ENCODE results near the gene FANCE.
"Not testable (repeated sequence)": the region's sequence is repeated elsewhere in the genome, so short reads cannot be mapped to it uniquely, and the experiment has no call there.

FANCE gene

DNA sequence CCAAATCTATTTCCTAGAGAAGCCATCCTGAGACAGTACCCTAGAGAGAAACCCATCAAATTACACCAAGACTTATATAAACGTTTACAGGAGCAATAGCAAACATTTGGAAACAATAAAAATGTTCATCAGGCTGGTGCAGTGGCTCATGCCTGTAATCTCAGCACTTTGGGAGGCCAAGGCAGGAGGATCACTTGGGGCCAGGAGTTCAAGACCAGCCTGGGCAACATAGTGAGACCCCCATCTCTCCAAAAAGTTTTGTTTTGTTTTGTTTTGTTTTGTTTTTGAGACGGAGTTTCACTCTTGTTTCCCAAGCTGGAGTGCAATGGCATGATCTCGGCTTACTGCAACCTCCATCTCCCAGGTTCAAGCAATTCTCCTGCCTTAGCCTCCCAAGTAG, 19.4 kb upstream of the FANCE start:
- DNase-seq (ENCODE audit: low read depth): not testable (repeated sequence)

DNA sequence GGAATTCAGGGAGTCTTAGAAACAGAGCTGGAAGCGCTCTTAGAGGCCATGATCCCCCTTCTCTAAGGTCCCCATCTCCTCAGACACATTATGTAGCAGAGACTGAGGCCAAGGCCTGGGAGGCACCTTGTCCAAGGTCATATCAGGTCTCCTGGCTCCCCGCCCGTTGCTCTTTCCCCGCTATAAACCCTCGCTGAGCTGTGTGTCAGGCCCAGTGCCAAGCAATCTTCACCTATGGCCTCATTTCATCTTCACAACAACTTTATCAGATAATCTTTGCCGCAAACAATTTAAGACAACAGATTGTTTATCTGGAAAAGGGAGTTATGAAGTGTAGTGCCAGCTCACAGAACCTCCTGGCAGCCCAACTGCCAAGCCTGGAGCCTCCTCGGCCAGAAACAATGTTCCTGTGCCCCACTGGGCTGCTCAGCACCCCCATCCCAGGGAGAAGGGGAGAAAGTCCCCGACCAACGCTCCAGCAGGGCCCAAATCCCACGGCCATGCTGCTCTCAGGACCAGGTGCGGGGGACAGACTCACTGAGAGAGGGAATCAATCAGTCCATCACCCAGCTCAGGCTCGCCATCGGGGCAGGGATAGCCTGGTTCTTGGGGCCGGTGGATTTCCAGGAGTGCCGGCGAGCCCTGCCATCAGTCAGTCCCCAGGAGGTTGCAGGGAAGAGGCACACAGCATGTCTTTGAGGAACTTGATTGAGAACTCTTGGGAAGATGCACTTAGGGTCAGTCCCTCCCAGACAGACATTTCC, 16.9 kb upstream of the FANCE start:
- DNase-seq (ENCODE audit: low read depth): no peak

DNA sequence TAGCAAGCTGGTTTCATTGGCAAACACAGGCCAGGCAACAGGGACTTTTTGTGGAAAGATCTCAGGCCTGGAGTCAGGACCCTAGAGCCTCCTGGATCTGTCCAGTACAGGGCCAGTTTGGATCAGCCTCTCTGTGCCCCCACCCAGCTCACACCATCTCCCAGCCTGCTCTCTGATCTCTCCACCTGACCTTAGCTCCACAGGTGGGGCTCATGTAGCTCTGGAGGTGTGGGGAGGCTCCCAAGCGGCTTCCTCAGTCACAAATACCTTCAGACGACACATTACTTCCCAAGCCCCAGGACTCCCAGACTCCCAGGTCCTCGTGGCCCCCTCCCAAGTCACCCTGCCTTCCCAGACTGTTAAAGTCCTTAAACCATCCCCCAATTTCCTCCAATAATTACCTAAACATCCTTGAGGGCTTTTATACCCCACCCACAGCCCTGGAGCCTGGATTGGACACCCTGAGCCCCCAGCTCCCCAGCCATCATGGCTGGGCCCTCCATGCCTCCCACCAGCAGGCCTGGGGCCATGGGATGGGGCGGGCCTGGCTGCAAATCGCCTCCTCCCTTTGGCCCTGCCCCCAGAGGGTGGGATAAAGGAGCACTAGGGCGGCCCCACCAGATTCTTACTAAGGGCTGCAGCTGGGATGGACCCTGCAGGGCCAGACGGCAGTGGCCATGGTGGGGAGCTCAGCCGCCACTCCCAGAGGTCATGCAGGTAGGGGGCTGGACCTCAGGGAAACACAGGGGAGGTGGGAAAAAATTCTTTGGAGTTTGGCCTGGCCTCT, 15.9 kb upstream of the FANCE start:
- no peak for DNase-seq (ENCODE audit: low read depth)

DNA sequence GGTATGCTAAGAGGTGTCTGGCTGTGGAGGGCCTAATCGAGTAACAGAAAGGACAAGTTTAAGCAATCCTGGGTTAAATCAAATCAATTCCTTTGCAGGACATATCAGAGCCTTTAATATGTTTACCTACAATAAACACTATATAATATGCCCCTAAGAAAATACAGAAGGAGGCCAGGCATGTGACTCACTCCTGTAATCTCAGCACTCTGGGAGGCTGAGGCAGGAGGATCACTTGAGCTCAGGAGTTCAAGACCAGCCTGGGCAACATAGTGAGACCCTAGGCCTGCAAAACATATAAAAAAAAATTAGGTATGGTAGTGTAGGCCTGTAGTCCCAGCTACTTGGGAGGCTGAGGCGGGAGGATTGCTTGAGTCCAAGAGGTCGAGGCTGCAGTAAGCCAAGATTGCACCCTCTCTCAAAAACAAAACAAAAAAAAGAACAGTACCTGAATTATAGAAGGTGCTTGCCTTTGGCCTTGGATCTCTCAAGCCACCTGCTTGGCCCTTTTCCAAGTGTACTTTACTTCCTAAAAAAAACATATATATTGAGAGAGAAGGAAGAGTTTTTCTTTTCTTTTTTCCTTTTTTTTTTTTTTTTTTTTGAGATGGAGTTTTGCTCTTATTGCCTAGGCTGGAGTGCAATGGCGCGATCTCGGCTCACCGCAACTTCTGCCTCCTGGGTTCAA, 13.6 kb upstream of the FANCE start:
- DNase-seq (ENCODE audit: low read depth): not testable (repeated sequence)

DNA sequence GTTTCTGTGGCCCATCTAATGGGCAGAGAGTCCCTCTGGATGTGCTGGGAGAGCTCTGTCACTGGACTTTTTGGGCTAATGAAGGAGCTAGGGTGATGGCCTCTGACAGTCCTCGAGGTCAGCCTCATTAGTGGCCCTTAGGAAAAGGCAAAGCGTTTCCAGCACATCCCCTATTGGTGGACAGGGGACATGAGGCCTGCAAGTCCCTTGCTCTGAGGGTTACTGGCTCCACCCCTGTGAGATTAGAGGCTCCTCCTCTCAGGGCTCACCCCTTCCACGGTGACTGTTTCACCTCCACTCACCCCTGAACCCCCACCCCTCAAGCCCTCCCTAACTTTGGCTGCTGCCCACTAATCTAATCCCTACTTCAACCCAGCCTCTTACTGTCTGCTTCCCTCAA, 12.8 kb upstream of the FANCE start:
- no peak for DNase-seq (ENCODE audit: low read depth)

DNA sequence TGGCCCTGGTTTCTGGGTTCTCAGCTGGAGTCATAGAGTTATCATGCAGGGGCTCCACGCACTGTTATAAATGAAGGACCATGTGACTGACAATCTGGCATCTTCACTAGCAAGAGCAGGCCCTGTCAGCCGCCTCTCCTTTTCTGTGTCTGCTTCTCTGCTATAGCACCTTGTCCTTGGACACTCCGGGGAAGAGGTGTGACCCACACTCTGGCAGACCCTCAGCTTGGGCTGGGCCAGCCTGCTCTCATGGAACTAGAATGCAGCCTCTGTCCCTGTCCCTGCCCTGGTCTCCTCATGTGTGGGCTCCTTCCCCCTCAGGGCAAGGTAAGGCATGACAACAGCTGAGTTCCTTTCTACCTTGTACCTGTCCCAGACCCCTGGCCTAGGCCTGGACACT, 10.9 kb upstream of the FANCE start:
- no peak for DNase-seq (ENCODE audit: low read depth)

DNA sequence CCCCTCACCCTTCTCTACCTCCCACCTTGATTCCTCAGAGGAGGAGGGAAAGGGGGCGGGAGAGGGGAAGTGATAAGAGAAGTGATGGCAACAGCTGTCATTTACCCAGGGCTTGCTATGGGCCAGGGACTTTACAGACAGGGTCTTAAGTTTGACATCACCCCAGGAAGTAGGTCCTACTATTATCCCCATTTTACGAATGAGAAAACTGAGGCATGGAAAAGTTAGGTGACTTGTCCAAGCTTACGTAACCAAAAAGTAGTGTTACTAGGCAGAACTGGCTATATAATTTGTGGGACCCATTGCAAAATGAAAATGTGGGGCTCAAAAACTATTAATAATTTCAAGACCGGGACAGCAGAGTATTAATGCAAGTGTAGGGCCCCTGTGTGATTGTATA, 10.5 kb upstream of the FANCE start:
- no peak for DNase-seq (ENCODE audit: low read depth)

DNA sequence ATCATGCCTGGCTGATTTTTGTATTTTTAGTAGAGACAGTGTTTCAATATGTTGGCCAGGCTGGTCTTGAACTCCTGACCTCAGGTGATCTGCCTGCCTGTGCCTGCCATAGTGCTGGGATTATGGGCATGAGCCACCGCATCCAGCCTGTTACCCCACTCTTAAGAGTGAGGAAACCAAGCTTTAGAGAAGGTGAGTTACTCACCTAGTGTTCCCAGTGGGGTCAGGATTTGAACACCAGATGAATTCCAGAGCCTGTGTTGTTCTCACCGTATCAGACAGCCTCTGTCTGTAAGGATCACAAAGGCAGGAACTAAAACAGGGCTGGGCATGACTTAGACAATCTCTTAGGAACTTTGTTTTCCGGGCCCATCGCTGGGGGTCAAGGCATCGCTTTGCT, 9.4 kb upstream of the FANCE start:
- DNase-seq (ENCODE audit: low read depth): no peak

DNA sequence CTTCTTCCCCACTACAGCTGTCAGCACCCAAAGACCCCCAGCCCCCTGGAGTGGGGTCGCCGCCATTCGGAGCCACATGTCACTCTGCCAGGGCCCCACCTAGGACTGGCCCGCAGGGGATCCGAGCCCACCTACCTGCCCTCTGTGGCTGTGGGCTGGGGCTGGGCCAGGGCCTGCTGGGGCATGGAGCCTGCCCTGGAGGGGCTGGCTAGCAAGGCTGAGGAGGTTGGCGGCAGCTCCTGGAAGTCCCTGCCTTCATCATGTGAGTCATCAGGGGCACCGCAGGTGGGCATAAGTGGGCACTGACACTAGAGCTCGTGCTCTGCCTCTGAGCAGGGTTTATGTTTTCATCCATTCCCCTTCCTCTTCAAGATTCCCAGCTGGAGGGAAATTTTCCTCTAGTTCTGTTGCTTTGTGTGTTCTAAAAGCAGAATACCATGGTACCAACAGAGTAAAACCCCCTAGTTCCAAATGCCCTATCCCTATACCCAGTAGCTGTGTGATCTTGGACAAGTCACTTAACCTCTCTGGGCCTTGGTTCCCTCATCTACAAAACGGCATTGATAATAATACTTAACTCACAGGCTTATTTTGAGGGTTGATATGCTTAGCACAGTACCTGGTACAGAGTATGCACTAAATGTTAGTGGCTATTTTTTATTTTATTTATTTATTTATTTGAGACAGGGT, 8.7 kb upstream of the FANCE start:
- no peak for DNase-seq (ENCODE audit: low read depth)

DNA sequence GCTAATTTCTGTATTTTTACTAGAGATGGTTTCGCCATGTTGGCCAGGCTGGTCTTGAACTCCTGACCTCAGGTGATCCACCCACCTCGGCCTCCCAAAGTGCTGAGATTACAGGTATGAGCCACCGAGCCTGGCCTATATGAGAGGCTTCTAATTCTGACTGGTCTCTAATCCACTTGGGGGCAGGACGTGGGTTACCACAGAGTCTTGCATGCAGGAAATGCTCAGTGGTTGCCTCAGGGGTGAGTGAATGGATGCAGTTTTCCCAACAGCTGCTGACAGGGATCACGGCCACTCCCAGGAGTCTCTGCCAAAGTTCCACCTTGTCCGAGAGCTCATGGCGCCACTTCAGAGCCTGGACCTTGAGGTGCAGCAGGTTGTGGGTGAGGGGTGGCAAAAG, 6.4 kb upstream of the FANCE start:
- no peak for DNase-seq (ENCODE audit: low read depth)

DNA sequence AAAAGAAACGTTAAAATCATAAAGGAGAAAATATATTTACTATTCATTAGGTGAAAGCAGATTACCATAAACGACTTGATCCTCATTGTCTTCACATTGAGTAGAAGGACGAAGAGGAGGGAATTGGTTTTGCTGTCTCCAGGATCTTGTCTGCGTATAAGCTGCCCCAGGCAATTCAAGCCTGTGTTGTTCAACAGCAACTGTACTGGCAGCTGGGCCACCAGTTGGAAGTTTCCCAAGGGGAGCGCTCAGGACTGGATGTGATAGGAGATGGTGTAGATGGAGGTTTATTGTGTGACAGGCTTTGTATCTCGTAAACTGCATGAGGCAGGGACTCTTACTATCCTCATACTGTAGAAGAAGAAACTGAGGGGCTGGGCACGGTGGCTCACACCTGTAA, 3.9 kb upstream of the FANCE start:
- DNase-seq (ENCODE audit: low read depth): no peak

DNA sequence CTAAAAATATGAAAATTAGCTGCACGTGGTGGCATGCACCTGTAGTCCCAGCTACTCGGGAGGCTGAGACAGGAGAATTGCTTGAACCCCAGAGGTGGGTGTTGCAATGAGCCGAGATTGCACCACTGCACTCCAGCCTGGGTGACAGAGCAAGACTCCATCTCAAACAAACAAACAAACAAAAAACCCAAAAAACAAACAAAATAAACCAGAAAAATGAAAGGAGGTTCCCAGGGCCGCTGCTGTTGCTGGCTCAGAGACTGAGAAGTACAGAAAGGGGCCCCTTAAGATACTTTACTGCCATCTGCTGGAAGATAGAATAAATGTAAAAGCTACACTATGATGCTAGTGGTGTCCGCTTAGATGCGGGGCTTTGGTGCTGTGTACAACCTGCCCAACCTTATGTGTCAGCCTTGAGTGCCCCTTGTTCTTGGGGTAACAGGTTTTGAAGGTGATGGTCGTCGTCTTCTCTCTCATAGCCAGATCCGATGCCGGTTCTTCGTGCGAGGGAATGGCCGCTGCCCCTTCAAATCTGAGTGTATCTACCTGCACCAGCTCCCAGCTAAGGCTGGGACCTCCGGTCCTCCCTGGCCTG, 2.8 kb upstream of the FANCE start:
- DNase-seq (ENCODE audit: low read depth): no peak

DNA sequence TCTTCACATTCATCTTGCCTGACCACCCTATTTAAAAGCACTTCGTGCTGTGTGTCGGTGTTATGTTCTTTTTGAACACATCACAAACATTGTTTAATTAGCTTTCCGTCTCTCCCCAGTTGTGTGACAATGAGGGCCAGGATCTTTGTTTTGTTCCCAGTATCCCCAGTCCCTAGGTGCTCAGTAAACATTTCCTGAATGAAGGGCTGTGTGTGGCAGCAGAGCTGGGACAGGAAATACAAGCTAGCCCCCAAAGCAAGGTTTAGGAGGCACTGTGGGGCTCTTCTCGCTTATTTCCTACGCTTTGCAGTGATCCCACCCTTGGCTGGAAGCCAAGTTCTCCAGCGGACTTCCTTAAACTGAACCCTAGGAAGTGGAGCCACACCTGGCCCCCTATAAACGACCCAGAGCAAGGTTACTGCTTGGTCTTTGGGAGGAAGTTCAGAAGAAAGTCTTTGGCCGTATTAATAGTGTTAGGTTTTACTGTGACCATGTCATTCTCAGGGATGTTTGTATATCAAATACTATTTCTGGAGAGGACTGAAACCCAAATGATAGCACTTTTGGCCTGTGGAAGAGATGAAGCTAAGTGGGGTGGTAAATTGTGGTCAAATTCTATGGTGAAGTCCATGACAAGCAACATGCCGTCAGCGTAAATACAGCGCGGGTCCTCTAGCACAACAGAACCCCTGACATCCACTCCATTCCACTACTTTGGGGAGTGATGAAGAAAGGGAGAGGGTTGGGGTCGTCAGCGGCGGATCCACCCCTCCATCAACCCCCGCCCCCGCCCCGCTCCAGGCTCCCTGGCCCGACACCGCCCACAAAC, 570 bp upstream of the FANCE start:
- DNase-seq (ENCODE audit: low read depth): no peak

DNA sequence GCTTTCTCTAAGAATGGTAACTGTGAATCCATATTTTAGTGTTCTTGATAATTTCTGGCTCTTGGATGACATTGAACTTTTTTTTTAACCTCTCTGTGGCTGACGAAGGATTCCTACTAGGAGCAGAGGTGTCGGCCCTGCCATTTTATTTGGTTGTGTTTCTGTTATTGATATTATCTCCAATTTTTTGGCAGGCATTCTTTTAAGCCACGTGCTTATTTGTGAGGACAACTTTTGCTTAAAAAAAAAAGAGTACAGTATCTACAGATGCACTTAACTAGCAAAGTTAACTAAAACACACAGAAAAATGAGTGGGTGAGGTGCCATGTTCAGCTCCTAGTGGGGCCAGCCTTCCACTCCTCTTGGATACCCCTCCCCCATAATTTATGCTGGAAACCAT, 1.1 kb downstream of the FANCE start:
- DNase-seq (ENCODE audit: low read depth): no peak

DNA sequence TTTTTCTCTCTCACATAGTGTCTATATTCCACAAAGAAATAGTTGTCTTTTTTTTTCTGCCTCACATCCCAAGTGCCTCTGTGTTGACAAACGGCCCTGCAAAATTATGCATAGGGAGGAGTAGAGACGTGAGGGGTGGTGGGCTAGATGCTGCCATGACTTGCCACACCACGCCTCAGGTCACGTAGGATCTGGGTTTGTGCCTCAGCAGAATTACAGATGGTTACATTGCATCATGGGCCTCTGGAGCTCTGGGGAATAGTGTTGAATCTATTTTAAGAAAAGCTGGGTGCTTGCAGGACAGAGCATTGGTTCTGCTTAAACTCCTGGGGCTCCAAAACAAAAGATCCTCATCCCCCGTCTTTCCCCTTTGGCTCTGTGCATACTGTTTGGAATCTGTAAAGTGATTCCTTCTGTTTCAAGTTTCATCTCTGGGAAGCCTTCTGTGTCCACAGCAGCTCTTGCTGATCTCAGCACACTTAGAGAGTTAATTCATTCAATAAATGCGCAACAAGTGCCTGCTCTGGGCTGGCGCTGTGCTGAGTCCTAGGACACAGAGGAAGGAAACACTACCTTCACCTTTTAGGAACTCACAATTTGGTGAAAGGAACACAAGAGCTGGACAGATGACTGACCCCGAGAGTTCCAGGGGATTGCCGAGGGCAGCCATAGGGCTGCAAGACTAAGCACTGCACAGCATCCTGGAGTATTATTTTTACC, 2.4 kb downstream of the FANCE start:
- no peak for DNase-seq (ENCODE audit: low read depth)

DNA sequence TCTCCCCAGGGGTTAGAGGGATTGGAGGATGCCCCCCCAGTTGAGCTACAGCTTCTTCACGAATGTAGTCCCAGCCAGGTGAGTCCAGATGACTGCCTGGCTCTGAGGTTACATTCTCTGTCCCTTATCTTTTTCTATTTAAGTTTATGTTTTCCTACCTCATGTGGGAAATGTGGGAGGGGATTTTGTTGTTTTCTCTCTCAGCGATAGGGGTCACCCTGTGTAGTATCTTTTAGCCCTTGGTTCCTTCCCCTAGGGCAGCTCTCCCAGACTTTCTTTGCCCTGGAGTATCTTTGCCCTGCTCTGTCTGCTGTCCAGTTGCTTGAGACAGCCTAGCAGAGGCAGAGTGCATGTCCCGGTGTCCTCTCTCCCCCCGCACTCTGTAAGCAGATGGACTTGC, 5.8 kb downstream of the FANCE start:
- DNase-seq (ENCODE audit: low read depth): no peak

DNA sequence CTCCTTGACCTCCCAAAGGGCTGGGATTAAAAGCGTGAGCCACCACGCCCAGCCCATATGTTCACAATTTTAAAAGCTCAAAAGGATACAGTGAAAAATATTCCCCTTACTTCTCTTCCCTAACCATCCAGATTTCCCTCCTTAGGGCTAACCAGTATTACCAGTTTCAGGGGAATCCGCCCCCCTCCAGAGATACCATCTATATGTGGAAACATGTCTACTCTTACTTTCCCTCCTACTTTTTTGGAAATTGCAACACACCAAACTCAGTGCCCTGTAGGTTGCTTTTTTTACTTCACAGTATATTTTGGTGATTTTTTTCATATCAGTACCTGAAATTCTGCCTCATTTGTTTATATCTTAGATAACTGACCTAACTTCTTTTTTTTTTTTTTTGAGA, 9.1 kb downstream of the FANCE start:
- DNase-seq (ENCODE audit: low read depth): no peak

DNA sequence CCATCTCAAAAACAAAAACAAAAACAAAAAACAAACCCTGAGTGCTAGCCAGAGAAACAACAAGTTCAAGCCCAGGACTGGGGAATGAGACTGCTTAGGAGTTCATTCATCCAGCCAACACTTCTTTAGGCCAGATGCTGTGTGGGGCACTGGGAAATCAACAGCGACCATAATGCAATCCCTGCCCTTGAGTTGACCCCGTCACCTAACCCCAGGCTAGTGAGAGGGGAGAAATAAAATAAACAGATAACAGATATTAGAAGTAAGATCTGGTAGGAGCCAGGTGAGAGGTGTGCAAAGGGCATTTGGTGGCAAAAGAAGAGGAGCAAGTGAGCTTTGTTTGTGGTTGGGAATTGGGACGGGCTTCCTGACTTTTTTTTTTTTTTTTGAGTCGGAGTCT, 11.2 kb downstream of the FANCE start:
- no peak for DNase-seq (ENCODE audit: low read depth)

DNA sequence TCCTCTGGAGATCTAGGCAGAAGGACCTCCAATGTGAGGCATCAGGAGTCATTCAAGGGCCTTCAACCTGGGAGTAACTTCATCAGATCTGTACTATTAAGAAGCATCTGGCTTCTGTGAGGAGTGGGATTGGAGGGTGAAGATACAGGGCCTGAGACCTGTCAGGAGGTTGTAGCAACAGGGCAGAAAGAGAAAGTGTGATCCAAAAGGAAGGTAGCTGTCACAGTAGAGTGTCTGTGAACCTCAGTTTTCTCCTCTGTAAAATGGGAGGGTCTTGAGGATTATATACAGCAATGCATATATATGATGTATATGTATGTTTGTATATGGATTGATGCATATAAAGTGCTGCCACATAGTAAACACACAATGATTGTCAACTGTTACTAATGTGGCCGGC, 13.5 kb downstream of the FANCE start:
- no peak for DNase-seq (ENCODE audit: low read depth)

DNA sequence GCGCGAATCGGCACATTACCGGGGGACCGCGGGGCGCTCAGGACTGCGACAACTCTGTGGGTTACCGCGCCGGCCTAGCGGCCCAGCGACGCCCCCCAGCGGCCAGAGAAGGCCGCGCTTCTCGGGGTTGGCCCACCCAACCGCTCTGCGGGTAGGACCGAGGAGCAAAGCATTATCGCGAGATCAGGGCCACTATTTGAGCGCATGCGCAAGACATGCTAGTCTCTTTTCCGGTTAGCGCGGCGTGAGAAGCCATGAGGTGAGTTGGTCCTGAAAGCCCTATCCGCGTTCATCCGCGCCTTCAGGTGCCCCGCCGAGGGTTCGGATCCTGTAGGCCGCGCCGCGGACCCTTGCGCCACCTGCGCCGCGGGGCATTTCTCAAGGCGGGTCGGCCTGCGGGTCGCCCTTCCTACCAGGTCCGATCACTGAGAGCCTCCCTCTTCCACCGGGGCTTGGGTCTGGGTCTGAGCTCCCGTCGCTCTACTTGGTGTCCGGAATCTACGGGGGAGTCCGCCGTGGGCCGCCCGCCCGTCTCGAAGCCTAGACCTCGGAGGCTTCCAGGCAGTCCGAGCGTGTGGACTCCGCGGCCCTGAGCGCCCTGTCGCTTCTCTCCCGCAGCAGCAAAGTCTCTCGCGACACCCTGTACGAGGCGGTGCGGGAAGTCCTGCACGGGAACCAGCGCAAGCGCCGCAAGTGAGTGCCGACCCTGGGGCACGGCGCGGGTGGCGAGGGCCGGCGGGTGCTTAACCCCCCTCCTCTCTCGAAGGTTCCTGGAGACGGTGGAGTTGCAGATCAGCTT, 16.2 kb downstream of the FANCE start, which contains the start of gene RPL10A:
TSS of gene RPL10A (plus strand) at position 221 of the 799 bp plus-strand sequence. CDS start at position 255, 34 bp downstream.
- peak; percentile 91 for DNase-seq (ENCODE audit: low read depth)
